GM19463 (cell line): ENCODE results near the gene PLXNA4.

Source experiments
- ATAC-seq: cut with Tn5 transposase; IDR thresholded peaks from one replicate; pipeline ENCODE4 v1.9.1; 2021; ENCODE audit warnings: mild to moderate bottlenecking, moderate library complexity; ENCODE audit not compliant: unreplicated experiment

PLXNA4 gene

GRCh38 chr7:132446666-132447278 lies 129.5 kb downstream of the PLXNA4 start:
- no peak for ATAC-seq

GRCh38 chr7:132446260-132446659 lies 130.0 kb downstream of the PLXNA4 start:
- ATAC-seq = no peak

GRCh38 chr7:132443761-132444520 lies 132.3 kb downstream of the PLXNA4 start:
- ATAC-seq = no peak

- no peak for ATAC-seq
Measured at GRCh38 chr7:132441935-132442334, 134.3 kb downstream of the PLXNA4 start.

GRCh38 chr7:132440151-132440550 lies 136.1 kb downstream of the PLXNA4 start:
- no peak for ATAC-seq

- no peak for ATAC-seq
Measured at GRCh38 chr7:132438926-132439325, 137.3 kb downstream of the PLXNA4 start.

- ATAC-seq = no peak
Measured at GRCh38 chr7:132437730-132438129, 138.5 kb downstream of the PLXNA4 start.

- no peak for ATAC-seq
Measured at GRCh38 chr7:132436121-132436520, 140.1 kb downstream of the PLXNA4 start.

- ATAC-seq = no peak
Measured at GRCh38 chr7:132435016-132435990, 141.0 kb downstream of the PLXNA4 start.

- no peak for ATAC-seq
Measured at GRCh38 chr7:132434041-132434440, 142.2 kb downstream of the PLXNA4 start.

- no peak for ATAC-seq
Measured at GRCh38 chr7:132433301-132433700, 143.0 kb downstream of the PLXNA4 start.

GRCh38 chr7:132430861-132431822 lies 145.1 kb downstream of the PLXNA4 start:
- no peak for ATAC-seq

GRCh38 chr7:132430041-132430855 lies 146.0 kb downstream of the PLXNA4 start:
- no peak for ATAC-seq

GRCh38 chr7:132429181-132429580 lies 147.1 kb downstream of the PLXNA4 start:
- ATAC-seq = no peak

GRCh38 chr7:132428247-132428919 lies 147.9 kb downstream of the PLXNA4 start:
- ATAC-seq = no peak

GRCh38 chr7:132425942-132426341 lies 150.3 kb downstream of the PLXNA4 start:
- ATAC-seq = no peak

GRCh38 chr7:132424821-132425724 lies 151.2 kb downstream of the PLXNA4 start:
- no peak for ATAC-seq

GRCh38 chr7:132424277-132424676 lies 152.0 kb downstream of the PLXNA4 start:
- no peak for ATAC-seq
